Measurements from ENCODE around the gene EML6. TPM values are rescaled to one million over a fixed set of nuclear protein-coding genes. Genes with fewer than 3 reads are reported as not detected.

Gene EML6
- total and polyA plus RNA-seq, 3 donors from 2014 or later = 7.6 to 17.3 (median 12.1) TPM

DNA sequence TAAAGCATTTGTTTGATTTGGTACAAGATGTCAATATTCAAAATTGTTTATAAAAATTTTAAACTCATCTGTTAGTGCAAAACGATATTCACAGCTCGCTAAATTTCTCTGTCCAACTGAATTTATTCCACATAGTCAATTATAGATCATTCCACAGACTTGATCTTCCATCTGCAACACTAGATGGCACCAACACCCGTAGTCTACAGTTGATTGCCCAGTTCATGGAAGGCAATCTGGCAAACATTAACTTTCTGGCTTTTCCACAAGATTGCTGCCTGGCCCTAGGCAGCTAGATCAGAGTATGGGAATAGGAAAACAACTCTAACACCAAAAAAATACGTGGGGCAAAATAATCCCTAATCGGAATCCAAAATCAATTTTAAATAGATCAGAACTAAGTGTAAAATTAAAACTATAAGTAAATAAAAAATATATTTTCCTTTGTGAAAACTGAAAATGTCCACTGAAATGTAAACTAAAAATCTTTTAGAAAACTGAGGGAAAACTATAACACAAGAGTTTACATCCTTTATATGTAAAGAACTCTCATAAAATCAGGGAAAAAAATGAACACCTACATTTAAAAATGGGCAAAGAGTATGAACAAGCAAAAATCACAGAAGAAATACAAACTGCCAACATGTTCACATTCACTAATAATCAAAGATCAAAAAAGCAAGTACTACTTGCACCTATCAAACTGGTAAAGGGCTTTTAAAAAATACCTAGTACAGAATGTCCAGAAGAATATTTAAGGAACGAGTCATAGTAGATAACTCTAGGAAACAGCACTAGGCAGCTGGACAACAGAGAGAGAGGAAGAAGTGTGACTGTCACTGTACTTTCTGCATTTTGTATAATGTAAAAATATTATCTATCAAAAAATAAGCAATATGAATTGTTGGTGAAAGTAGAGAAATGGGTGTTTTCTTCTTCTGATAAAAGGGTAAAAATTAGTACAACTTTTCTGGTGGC, 291.8 kb downstream of the EML6 start:
- WGBS, 2 donors = 70 to 80% methylated on average over 6 of the region's 6 CpGs
- intact Hi-C loops (cut with DNase I; ENCODE audit: low total_unique reads) = no loop called here
- Histone ChIP-seq H3K9me3 (no peaks in the 10 kb centered on the region), H3K4me3 (no peak overlapping the region), H3K27me3 (no peaks in the 10 kb centered on the region), H3K36me3 (ENCODE audit: low read depth, missing control alignments) (no peaks in the 10 kb centered on the region), H3K4me1 (no peaks in the 10 kb centered on the region), H3K27ac (no peak overlapping the region)
- TF ChIP-seq POLR2A (IDR thresholded peaks at IDR 0.05) = no peak
- TF ChIP-seq, protein P1, sequence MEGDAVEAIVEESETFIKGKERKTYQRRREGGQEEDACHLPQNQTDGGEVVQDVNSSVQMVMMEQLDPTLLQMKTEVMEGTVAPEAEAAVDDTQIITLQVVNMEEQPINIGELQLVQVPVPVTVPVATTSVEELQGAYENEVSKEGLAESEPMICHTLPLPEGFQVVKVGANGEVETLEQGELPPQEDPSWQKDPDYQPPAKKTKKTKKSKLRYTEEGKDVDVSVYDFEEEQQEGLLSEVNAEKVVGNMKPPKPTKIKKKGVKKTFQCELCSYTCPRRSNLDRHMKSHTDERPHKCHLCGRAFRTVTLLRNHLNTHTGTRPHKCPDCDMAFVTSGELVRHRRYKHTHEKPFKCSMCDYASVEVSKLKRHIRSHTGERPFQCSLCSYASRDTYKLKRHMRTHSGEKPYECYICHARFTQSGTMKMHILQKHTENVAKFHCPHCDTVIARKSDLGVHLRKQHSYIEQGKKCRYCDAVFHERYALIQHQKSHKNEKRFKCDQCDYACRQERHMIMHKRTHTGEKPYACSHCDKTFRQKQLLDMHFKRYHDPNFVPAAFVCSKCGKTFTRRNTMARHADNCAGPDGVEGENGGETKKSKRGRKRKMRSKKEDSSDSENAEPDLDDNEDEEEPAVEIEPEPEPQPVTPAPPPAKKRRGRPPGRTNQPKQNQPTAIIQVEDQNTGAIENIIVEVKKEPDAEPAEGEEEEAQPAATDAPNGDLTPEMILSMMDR (IDR thresholded peaks at IDR 0.05) = peak in 2 of 3 experiments; percentile 30 to 38
- peak; percentile 55 for DNase-seq

- H3K27ac ChIP-seq = no peak overlapping the region
- H3K27me3 ChIP-seq = no peaks in the 10 kb centered on the region
- no peaks in the 10 kb centered on the region for H3K4me1 ChIP-seq
- no peak overlapping the region for H3K4me3 ChIP-seq
- H3K9me3 ChIP-seq = no peaks in the 10 kb centered on the region
- no peak for TF ChIP-seq POLR2A (IDR thresholded peaks at IDR 0.05)
- TF ChIP-seq, protein P1 (IDR thresholded peaks at IDR 0.05) = no peak
- 97% methylated on average over 3 of the region's 3 CpGs for WGBS, 2 donors
- intact Hi-C loops (cut with DNase I; ENCODE audit: low total_unique reads) = no loop called here
- DNase-seq = no peak
- H3K36me3 ChIP-seq (ENCODE audit: low read depth, missing control alignments) = no peaks in the 10 kb centered on the region
Measured at GRCh38 chr2:55017428-55017827, 294.0 kb downstream of the EML6 start.

DNA sequence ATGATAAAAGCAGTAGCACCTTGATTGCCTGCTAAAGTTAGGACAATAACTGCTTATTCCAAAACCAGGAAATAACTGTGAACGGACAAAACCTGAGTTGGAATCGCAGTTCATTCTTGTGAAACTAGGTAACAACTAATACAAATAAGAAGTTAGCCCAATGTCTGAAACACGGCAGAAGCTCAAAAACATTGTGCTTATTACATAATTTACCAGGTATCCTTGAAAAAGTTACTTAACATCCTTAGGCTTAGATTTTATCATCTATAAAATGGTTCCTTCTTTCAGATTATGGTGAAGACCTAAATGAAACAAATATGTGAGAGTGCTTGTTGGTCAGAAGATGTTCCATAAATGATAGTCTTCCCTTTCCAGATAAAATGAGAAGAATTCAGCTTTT, 294.4 kb downstream of the EML6 start:
- intact Hi-C loops (cut with DNase I; ENCODE audit: low total_unique reads) = no loop called here
- Histone ChIP-seq H3K27me3 (no peaks in the 10 kb centered on the region), H3K36me3 (ENCODE audit: low read depth, missing control alignments) (no peaks in the 10 kb centered on the region), H3K27ac (no peak overlapping the region), H3K4me1 (no peaks in the 10 kb centered on the region), H3K4me3 (no peak overlapping the region), H3K9me3 (no peaks in the 10 kb centered on the region)
- no peak for DNase-seq
- WGBS, 2 donors = 74 to 84% methylated on average over 3 of the region's 3 CpGs
- no peak for TF ChIP-seq POLR2A (IDR thresholded peaks at IDR 0.05)
- TF ChIP-seq, protein P1 (IDR thresholded peaks at IDR 0.05) = no peak

DNA sequence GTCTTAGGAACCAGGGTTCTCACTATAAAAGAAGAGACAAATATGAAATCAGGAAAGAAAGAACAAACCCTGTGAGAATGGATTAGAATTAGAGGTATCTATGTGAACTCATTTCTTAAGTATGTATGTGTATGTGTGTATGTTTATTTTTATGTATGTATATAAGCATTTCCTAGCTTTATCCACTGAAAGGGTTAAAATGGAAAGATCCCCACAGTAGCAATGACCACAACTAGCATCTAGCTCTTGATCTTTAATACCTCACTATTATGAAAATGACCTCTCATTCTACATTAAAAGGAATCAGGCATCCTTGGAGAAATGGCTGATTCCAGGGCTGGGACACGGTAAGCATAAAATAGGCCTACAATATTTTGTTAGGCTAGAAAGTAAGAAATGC, 295.2 kb downstream of the EML6 start:
- Histone ChIP-seq H3K4me1 (no peaks in the 10 kb centered on the region), H3K27ac (no peak overlapping the region), H3K36me3 (ENCODE audit: low read depth, missing control alignments) (no peaks in the 10 kb centered on the region), H3K4me3 (no peak overlapping the region), H3K9me3 (no peaks in the 10 kb centered on the region), H3K27me3 (no peaks in the 10 kb centered on the region)
- no peak for TF ChIP-seq POLR2A (IDR thresholded peaks at IDR 0.05)
- TF ChIP-seq, protein P1 (IDR thresholded peaks at IDR 0.05) = no peak
- WGBS, 2 donors = 90 to 100% methylated on average over 1 of the region's 1 CpG
- DNase-seq = no peak
- intact Hi-C loops (cut with DNase I; ENCODE audit: low total_unique reads) = no loop called here
